ENCODE data around the gene PALLD. TPM values are rescaled to one million over a fixed set of nuclear protein-coding genes. Genes with fewer than 3 reads are reported as not detected.

The PALLD gene
- total RNA-seq, 4 donors from 2014 or later = 1,036 to 2,270 (median 2,202) TPM

GRCh38 chr4:168867128-168867527, 370.3 kb downstream of the PALLD start:
- WGBS, 2 donors (ENCODE audit: low coverage in 1 of 2) = 60 to 71% methylated on average over 1 of the region's 2 CpGs
- peaks cover 0 to 15% of the 10 kb centered on the region in 2 donors for H3K36me3 ChIP-seq
- peak overlapping the region; percentile 32 to 88 (median 57) for H3K27ac ChIP-seq
- H3K9me3 ChIP-seq = no peaks in the 10 kb centered on the region
- H3K27me3 ChIP-seq = no peaks in the 10 kb centered on the region
- H3K4me1 ChIP-seq = peaks cover 52 to 100% (median 54%) of the 10 kb centered on the region in 3 donors
- TF ChIP-seq CTCF (IDR thresholded peaks at IDR 0.05) (no peak), POLR2AphosphoS5 (IDR thresholded peaks at IDR 0.05) (no peak), EP300 (IDR thresholded peaks at IDR 0.05) (no peak), POLR2A (IDR thresholded peaks at IDR 0.05) (no peak)
- ATAC-seq = no peak
- H3K4me3 ChIP-seq = no peak overlapping the region

GRCh38 chr4:168868044-168868781, 371.4 kb downstream of the PALLD start:
- H3K9me3 ChIP-seq = no peaks in the 10 kb centered on the region
- no peaks in the 10 kb centered on the region for H3K27me3 ChIP-seq
- H3K27ac ChIP-seq = peak overlapping the region; percentile 20 to 88 (median 64)
- peaks cover 56 to 100% (median 57%) of the 10 kb centered on the region in 3 donors for H3K4me1 ChIP-seq
- WGBS, 2 donors (ENCODE audit: low coverage in 1 of 2) = 60 to 61% methylated on average over 4 to 5 of the region's 5 CpGs
- peaks cover 0 to 17% of the 10 kb centered on the region in 2 donors for H3K36me3 ChIP-seq
- no peak overlapping the region for H3K4me3 ChIP-seq
- ATAC-seq = no peak
- TF ChIP-seq POLR2AphosphoS5 (IDR thresholded peaks at IDR 0.05) (peak; percentile 25), POLR2A (IDR thresholded peaks at IDR 0.05) (no peak)

- Histone ChIP-seq H3K4me1 (peaks cover 52 to 100% (median 56%) of the 10 kb centered on the region in 3 donors), H3K4me3 (no peak overlapping the region), H3K27me3 (no peaks in the 10 kb centered on the region), H3K27ac (peak overlapping the region; percentile 20 to 88 (median 64)), H3K9me3 (no peaks in the 10 kb centered on the region), H3K36me3 (peaks cover 0 to 14% of the 10 kb centered on the region in 2 donors)
- TF ChIP-seq POLR2A (IDR thresholded peaks at IDR 0.05) (no peak), CTCF (IDR thresholded peaks at IDR 0.05) (no peak), POLR2AphosphoS5 (IDR thresholded peaks at IDR 0.05) (no peak), EP300 (IDR thresholded peaks at IDR 0.05) (no peak)
- ATAC-seq = no peak
- 54 to 70% methylated on average over 5 of the region's 5 CpGs for WGBS, 2 donors (ENCODE audit: low coverage in 1 of 2)
Observed at GRCh38 chr4:168868802-168869201, 371.9 kb downstream of the PALLD start.

GRCh38 chr4:168870004-168870403, 373.2 kb downstream of the PALLD start:
- H3K36me3 ChIP-seq = peaks cover 0 to 14% of the 10 kb centered on the region in 2 donors
- H3K9me3 ChIP-seq = no peaks in the 10 kb centered on the region
- peaks cover 41 to 100% (median 57%) of the 10 kb centered on the region in 3 donors for H3K4me1 ChIP-seq
- ATAC-seq = no peak
- H3K27me3 ChIP-seq = no peaks in the 10 kb centered on the region
- H3K27ac ChIP-seq = peak overlapping the region; percentile 23 to 88 (median 64)
- 36 to 57% methylated on average over 1 of the region's 1 CpG for WGBS, 2 donors (ENCODE audit: low coverage in 1 of 2)
- TF ChIP-seq EP300 (IDR thresholded peaks at IDR 0.05) = no peak
- TF ChIP-seq CTCF (IDR thresholded peaks at IDR 0.05) = no peak
- TF ChIP-seq POLR2AphosphoS5 (IDR thresholded peaks at IDR 0.05) = no peak
- no peak for TF ChIP-seq POLR2A (IDR thresholded peaks at IDR 0.05)
- no peak overlapping the region for H3K4me3 ChIP-seq

- no peak for ATAC-seq
- Histone ChIP-seq H3K4me1 (peaks cover 41 to 100% (median 55%) of the 10 kb centered on the region in 3 donors), H3K36me3 (peaks cover 0 to 14% of the 10 kb centered on the region in 2 donors), H3K9me3 (no peaks in the 10 kb centered on the region), H3K4me3 (no peak overlapping the region), H3K27me3 (no peaks in the 10 kb centered on the region), H3K27ac (peak overlapping the region in 3 of 4 donors; percentile 2 to 88 (median 47))
- WGBS, 2 donors (ENCODE audit: low coverage in 1 of 2) = 45 to 71% methylated on average over 4 of the region's 4 CpGs
- TF ChIP-seq CTCF (IDR thresholded peaks at IDR 0.05) = no peak
- TF ChIP-seq EP300 (IDR thresholded peaks at IDR 0.05) = no peak
- TF ChIP-seq POLR2AphosphoS5 (IDR thresholded peaks at IDR 0.05) = no peak
- no peak for TF ChIP-seq POLR2A (IDR thresholded peaks at IDR 0.05)
Observed at GRCh38 chr4:168871632-168872031, 374.8 kb downstream of the PALLD start.

Measured in gastroesophageal sphincter (tissue), 4 donors.